Pancreas (tissue), 10 donors: Measurements from ENCODE around the gene MOB3A. TPM values are rescaled to one million over a fixed set of nuclear protein-coding genes. Genes with fewer than 3 reads are reported as not detected.
A peak's percentile ranks its signal among the peaks of the same experiment; 100 is the strongest.

Experiments
- ATAC-seq, 4 donors: fragments of 200-7000 bp; cut with Tn5 transposase; one replicate each; pipeline versions ENCODE4 v1.8.0 to v1.9.1; 2020; ENCODE audit warnings: mild to moderate bottlenecking in 4 of 4, moderate library complexity in 4 of 4
- DNase-seq, 6 donors: peaks; one replicate each; pipeline ENCODE4 v3.0.0-alpha.2; 2020
- FAIRE-seq: peaks from 2 replicates; lab custom pipeline; 2012; peaks lifted over from hg19 to GRCh38; lab: Jason Lieb, UNC
- H3K27ac ChIP-seq, 4 donors: fragments of 200-600 bp; sonication (generic); 1 replicate in 3 of 4; 2 replicates in 1 of 4; pipeline versions ENCODE4 v1.5.0 to v1.8.0; 2020
- H3K27me3 ChIP-seq, 4 donors: fragments of 200-600 bp; one replicate each; pipeline ENCODE4 v1.8.0; 2021
- H3K36me3 ChIP-seq, 3 donors: fragments of 200-600 bp; sonication (generic) in 1 of 3; one replicate each; pipeline versions ENCODE4 v1.5.0 to v1.8.0; 2020 to 2021
- H3K4me1 ChIP-seq, 3 donors: fragments of 200-600 bp; one replicate each; pipeline ENCODE4 v1.8.0; 2021
- H3K4me3 ChIP-seq, 4 donors: fragments of 200-600 bp; sonication (generic) in 2 of 4; one replicate each; pipeline versions ENCODE4 v1.5.0 to v1.8.0; 2020 to 2021
- H3K9me3 ChIP-seq, 4 donors: fragments of 200-600 bp; one replicate each; pipeline ENCODE4 v1.8.0; 2021
- CTCF ChIP-seq, 4 donors: fragments of 200-600 bp; sonication (generic) in 3 of 4; IDR thresholded peaks; one replicate each; pipeline versions ENCODE4 v1.5.0 to v1.8.0; 2021; ENCODE audit warnings: antibody characterized with exemption in 4 of 4
- WGBS, 2 donors: extraction: QIAGEN DNeasy Blood & Tissue Kit; methylation state at CpG; one replicate each; pipeline ENCODE4 v1.1.7; 2013; 5-methylcytosine and 5-hydroxymethylcytosine counted together
- intact Hi-C, 3 donors: fragments of 100-400 bp; cut with DNase I; formaldehyde crosslinking; loops; one replicate each; pipeline versions ENCODE4 v1.11.1 to v1.14.2; 2022
- polyA plus RNA-seq, 2 donors: library from polyadenylated mRNA; stranded (reverse); fragments of 200-250 nt; gene quantifications; one replicate each; pipeline ENCODE4 v1.2.3, GENCODE V29; 2013
- total RNA-seq, 6 donors: library from RNA; stranded (reverse); fragmentation: NEBNext Ultra II Directional in 4 of 6; extraction: Animal tissue kit (Norgen Biotek cat#: 25700) in 4 of 6; gene quantifications; one replicate each; pipeline versions ENCODE4 v1.2.1 to v1.2.4, GENCODE V29; 2021 to 2023
- donor health status: healthy with polysubstance abuse.
- donor health status: DM: no; HTN: no; CAD: no; lungs with moderate emphysema.
- donor health status: DM: no; HTN: no; CAD: no.
- donor health status: control.
- donor health status: control.
- donor health status: Bipolar disorder and iron deficiency.
- donor health status: DM: yes; HTN: yes; CAD: no.
- donor health status: DM: no; HTN: no; CAD: no.
- donor health status: DM: no; HTN: no; CAD: no.
- donor health status: DM: yes; HTN: yes; CAD: no.

The MOB3A gene
- total and polyA plus RNA-seq, 8 donors, result 9.2 to 26.0 (median 16.6) TPM

GRCh38 chr19:2041433-2041682 lies 54.8 kb downstream of the MOB3A start:
- ATAC-seq, result no peak
- Histone ChIP-seq H3K9me3 (no peaks in the 10 kb centered on the region), H3K27me3 (no peaks in the 10 kb centered on the region), H3K4me3 (peak overlapping the region in 1 of 4 donors; percentile 37), H3K4me1 (peaks cover 44 to 54% (median 48%) of the 10 kb centered on the region in 3 donors), H3K27ac (peak overlapping the region; percentile 67 to 98 (median 79)), H3K36me3 (peaks cover 3 to 35% (median 32%) of the 10 kb centered on the region in 3 donors)
- peak in 2 of 6 donors; percentile 47 to 55 for DNase-seq
- TF ChIP-seq CTCF (IDR thresholded peaks at IDR 0.05), result no peak
- WGBS, 2 donors, result 50 to 53% methylated on average over 6 of the region's 6 CpGs
- intact Hi-C loops, result no loop called here
- FAIRE-seq, result no peak

- H3K4me3 ChIP-seq, result peak overlapping the region in 1 of 4 donors; percentile 37
- peak overlapping the region; percentile 67 to 98 (median 79) for H3K27ac ChIP-seq
- intact Hi-C loops, result no loop called here
- ATAC-seq, result no peak
- peaks cover 3 to 32% (median 29%) of the 10 kb centered on the region in 3 donors for H3K36me3 ChIP-seq
- H3K27me3 ChIP-seq, result no peaks in the 10 kb centered on the region
- peaks cover 39 to 49% (median 43%) of the 10 kb centered on the region in 3 donors for H3K4me1 ChIP-seq
- no peak for TF ChIP-seq CTCF (IDR thresholded peaks at IDR 0.05)
- no peaks in the 10 kb centered on the region for H3K9me3 ChIP-seq
- whole genome bisulfite sequencing, 2 donors, result 85 to 88% methylated on average over 28 of the region's 28 CpGs
- DNase-seq, result peak in 3 of 6 donors; percentile 37 to 79 (median 53)
- FAIRE-seq, result no peak
These were observed 55.3 kb downstream of the MOB3A start for GRCh38 chr19:2040647-2041432.

- H3K4me3 ChIP-seq, result no peak overlapping the region
- no peaks in the 10 kb centered on the region for H3K27me3 ChIP-seq
- WGBS, 2 donors, result 84 to 85% methylated on average over 15 to 20 of the region's 20 CpGs
- no peak for FAIRE-seq
- intact Hi-C loops, result no loop called here
- peaks cover 3 to 30% (median 26%) of the 10 kb centered on the region in 3 donors for H3K36me3 ChIP-seq
- ATAC-seq, result no peak
- no peaks in the 10 kb centered on the region for H3K9me3 ChIP-seq
- DNase-seq, result peak in 5 of 6 donors; percentile 42 to 83 (median 62)
- peaks cover 35 to 42% (median 35%) of the 10 kb centered on the region in 3 donors for H3K4me1 ChIP-seq
- no peak for TF ChIP-seq CTCF (IDR thresholded peaks at IDR 0.05)
- peak overlapping the region in 1 of 4 donors; percentile 98 for H3K27ac ChIP-seq
These were observed 56.0 kb downstream of the MOB3A start for GRCh38 chr19:2039959-2040646.

GRCh38 chr19:2039089-2039958 lies 56.8 kb downstream of the MOB3A start:
- FAIRE-seq, result no peak
- Histone ChIP-seq H3K27ac (no peak overlapping the region), H3K36me3 (peaks cover 3 to 30% (median 26%) of the 10 kb centered on the region in 3 donors), H3K27me3 (no peaks in the 10 kb centered on the region), H3K4me1 (peaks cover 27 to 34% (median 28%) of the 10 kb centered on the region in 3 donors), H3K9me3 (no peaks in the 10 kb centered on the region), H3K4me3 (no peak overlapping the region)
- WGBS, 2 donors, result 84% methylated on average over 27 to 30 of the region's 30 CpGs
- DNase-seq, result peak in 4 of 6 donors; percentile 31 to 80 (median 50)
- intact Hi-C loops, result no loop called here
- TF ChIP-seq CTCF (IDR thresholded peaks at IDR 0.05), result no peak
- no peak for ATAC-seq
